Lower lobe of right lung (tissue), 2 donors: Measurements from ENCODE around the gene TRIM52. TPM values are rescaled to one million over a fixed set of nuclear protein-coding genes. Genes with fewer than 3 reads are reported as not detected.
"Not testable (repeated sequence)": the region's sequence is repeated elsewhere in the genome, so short reads cannot be mapped to it uniquely, and the experiment has no call there.

Experiments used
- ATAC-seq, 2 donors: fragments of 200-7000 bp; cut with Tn5 transposase; one replicate each; pipeline ENCODE4 v1.9.1; 2020 to 2022; ENCODE audit warnings: mild to moderate bottlenecking in 2 of 2, moderate library complexity in 2 of 2
- DNase-seq: peaks from one replicate; pipeline ENCODE4 v3.0.0-alpha.2; 2020
- H3K27ac ChIP-seq: fragments of 200-600 bp; one replicate; pipeline ENCODE4 v1.8.0; 2022
- H3K27me3 ChIP-seq: fragments of 200-600 bp; one replicate; pipeline ENCODE4 v1.8.0; 2022; ENCODE audit warnings: low read depth
- H3K36me3 ChIP-seq: fragments of 200-600 bp; one replicate; pipeline ENCODE4 v1.8.0; 2022; ENCODE audit warnings: mild to moderate bottlenecking
- H3K4me1 ChIP-seq: fragments of 200-600 bp; one replicate; pipeline ENCODE4 v1.8.0; 2022
- H3K4me3 ChIP-seq: fragments of 200-600 bp; one replicate; pipeline ENCODE4 v1.8.0; 2022; ENCODE audit warnings: mild to moderate bottlenecking
- H3K9me3 ChIP-seq: fragments of 200-600 bp; one replicate; pipeline ENCODE4 v1.8.0; 2022
- intact Hi-C: fragments of 100-400 bp; cut with DNase I; formaldehyde crosslinking; loops from one replicate; pipeline ENCODE4 v1.11.0; 2022
- total RNA-seq: library from RNA; stranded (reverse); fragmentation: NEBNext Ultra II Directional; extraction: Animal tissue kit (Norgen Biotek cat#: 25700); gene quantifications from one replicate; pipeline ENCODE4 v1.2.1, GENCODE V29; 2021
- TF ChIP-seq, protein P1 (sequence below): fragments of 200-600 bp; IDR thresholded peaks from one replicate; pipeline ENCODE4 v1.8.0; 2022; ENCODE audit warnings: antibody characterized with exemption, mild to moderate bottlenecking
- donor health status: DM: no; HTN: yes; CAD: no; lungs with severe emphysema.

The TRIM52 gene
- total RNA-seq, 1 donor from 2014 or later: 20.8 TPM

DNA sequence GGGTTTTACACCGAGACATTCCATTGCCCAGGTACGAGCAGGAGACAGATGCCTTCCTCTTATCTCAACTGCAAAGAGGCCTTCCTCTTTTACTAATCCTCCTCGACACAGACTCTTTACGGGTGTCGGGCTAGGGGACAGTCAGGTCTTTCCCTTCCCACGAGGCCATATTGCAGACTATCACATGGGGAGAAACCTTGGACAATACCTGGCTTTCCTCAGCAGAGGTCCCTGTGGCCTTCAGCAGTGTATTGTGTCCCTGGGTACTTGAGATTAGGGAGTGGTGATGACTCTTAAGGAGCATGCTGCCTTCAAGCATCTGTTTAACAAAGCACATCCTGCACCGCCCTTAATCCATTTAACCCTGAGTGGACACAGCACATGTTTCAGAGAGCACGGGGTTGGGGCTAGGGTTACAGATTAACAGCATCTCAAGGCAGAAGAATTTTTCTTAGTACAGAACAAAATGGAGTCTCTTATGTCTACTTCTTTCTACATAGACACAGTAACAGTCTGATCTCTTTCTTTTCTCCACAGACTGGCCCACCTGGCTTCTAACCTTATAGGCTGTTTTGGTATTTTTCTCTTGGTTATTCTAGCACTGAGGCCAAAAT is 6.5 kb upstream of the TRIM52 start:
- DNase-seq, H3K4me3 ChIP-seq, ATAC-seq, H3K4me1 ChIP-seq, H3K27ac ChIP-seq, intact Hi-C loops, H3K27me3 ChIP-seq, H3K9me3 ChIP-seq: not testable (repeated sequence)
- TF ChIP-seq, protein P1, sequence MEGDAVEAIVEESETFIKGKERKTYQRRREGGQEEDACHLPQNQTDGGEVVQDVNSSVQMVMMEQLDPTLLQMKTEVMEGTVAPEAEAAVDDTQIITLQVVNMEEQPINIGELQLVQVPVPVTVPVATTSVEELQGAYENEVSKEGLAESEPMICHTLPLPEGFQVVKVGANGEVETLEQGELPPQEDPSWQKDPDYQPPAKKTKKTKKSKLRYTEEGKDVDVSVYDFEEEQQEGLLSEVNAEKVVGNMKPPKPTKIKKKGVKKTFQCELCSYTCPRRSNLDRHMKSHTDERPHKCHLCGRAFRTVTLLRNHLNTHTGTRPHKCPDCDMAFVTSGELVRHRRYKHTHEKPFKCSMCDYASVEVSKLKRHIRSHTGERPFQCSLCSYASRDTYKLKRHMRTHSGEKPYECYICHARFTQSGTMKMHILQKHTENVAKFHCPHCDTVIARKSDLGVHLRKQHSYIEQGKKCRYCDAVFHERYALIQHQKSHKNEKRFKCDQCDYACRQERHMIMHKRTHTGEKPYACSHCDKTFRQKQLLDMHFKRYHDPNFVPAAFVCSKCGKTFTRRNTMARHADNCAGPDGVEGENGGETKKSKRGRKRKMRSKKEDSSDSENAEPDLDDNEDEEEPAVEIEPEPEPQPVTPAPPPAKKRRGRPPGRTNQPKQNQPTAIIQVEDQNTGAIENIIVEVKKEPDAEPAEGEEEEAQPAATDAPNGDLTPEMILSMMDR: peak; percentile 7
- H3K36me3 ChIP-seq: peaks cover 13% of the 10 kb centered on the region

DNA sequence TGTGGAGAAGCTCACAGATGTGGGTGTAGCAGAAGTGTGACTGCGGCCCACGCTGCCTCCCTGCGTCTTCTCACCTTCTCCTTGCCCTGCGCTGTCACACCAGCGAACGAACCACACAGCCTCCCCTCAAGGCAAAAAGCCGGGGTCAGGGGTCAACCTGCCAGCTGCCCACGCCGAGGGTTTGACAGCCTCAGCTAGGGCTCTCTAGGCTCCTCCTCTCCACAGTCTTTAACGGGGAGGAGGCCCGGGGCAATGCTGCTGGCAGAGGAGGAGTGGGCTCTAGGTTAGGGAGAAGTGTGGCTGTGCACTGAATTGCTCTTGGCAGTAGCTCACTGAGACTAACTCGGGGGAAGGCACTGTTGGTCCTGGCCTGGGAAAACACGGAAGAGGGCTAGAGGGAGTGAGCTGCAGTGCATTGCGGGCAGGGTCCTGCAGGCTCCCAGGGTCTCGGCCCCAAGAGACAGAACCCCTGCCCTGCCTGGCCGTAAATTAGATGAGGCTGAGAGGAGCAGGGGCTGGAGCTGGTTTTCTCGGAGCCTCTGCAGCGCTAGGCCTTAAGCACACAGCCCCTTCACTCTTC is 4.2 kb upstream of the TRIM52 start:
- DNase-seq: no peak
- Histone ChIP-seq H3K36me3 (peaks cover 13% of the 10 kb centered on the region), H3K27me3 (no peaks in the 10 kb centered on the region), H3K4me3 (no peak overlapping the region), H3K9me3 (no peaks in the 10 kb centered on the region), H3K4me1 (peaks cover 11% of the 10 kb centered on the region), H3K27ac (no peak overlapping the region)
- intact Hi-C loops: no loop called here
- ATAC-seq: no peak
- TF ChIP-seq, protein P1: no peak

DNA sequence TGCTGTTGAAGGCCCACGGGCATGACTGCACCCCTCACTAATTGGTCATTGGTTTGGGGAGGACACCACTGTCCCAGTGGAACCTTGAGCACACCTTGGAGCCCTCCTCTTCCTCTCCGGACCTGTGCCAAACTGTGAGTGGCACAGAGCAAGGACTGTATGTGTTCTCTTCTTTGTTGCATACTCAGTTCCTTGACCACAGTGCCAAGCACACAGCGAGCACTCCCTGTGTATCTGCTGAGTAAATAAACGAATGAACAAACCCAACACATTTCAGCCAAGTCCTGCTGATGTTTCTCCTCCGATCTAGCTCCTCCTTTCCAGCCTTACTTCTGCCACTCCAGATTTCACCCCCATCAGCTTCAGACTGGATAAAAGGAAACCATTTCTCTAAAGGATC is 2.7 kb upstream of the TRIM52 start:
- no peak for ATAC-seq
- Histone ChIP-seq H3K36me3 (peaks cover 13% of the 10 kb centered on the region), H3K4me1 (peaks cover 27% of the 10 kb centered on the region), H3K9me3 (no peaks in the 10 kb centered on the region), H3K27ac (no peak overlapping the region), H3K4me3 (no peak overlapping the region), H3K27me3 (no peaks in the 10 kb centered on the region)
- TF ChIP-seq, protein P1: no peak
- intact Hi-C loops: no loop called here
- DNase-seq: no peak

DNA sequence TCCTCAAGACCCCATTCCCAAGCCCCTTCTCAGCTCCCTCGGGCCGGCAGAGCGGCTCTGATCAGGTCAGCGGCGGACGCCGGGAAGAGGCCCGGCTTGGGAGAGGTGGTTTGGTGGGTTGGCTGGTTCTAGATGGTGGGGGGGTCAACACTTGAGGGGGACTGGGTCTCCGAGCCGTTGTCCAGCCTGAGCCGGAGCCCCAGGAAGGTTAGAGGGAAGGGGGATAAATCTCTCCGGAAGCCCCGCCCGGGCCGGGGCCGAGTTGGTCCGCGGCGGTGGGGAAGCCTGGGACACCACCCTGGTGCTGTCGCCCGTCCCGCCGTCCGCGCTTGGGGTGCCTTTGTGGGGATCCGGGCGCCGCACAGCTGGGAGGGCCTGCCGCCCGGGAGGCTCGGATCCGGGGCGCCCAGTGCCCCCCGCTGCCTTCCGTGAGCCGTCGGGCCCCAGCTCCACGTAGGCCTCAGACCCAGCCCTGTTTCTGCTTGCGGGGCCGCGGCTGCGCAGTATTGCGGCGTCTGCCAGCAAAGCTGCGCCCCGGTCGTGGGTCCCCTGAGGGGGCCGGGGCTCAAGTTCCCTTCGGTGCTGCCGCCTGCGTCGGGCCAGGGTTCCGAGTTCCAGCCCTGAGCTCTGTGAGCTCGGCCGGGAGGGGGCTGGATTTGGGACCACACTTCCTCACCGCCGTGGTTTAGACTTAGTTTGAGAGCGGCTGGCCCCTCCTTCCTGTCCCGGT is 542 bp upstream of the TRIM52 start:
- Histone ChIP-seq H3K9me3 (no peaks in the 10 kb centered on the region), H3K36me3 (peaks cover 17% of the 10 kb centered on the region), H3K27me3 (no peaks in the 10 kb centered on the region), H3K4me1 (peaks cover 48% of the 10 kb centered on the region), H3K27ac (peak overlapping the region; percentile 99), H3K4me3 (peak overlapping the region; percentile 86)
- TF ChIP-seq, protein P1: no peak
- DNase-seq (peak; percentile 85), ATAC-seq (peak; percentile 83 to 87)
- intact Hi-C loops: no loop called here

DNA sequence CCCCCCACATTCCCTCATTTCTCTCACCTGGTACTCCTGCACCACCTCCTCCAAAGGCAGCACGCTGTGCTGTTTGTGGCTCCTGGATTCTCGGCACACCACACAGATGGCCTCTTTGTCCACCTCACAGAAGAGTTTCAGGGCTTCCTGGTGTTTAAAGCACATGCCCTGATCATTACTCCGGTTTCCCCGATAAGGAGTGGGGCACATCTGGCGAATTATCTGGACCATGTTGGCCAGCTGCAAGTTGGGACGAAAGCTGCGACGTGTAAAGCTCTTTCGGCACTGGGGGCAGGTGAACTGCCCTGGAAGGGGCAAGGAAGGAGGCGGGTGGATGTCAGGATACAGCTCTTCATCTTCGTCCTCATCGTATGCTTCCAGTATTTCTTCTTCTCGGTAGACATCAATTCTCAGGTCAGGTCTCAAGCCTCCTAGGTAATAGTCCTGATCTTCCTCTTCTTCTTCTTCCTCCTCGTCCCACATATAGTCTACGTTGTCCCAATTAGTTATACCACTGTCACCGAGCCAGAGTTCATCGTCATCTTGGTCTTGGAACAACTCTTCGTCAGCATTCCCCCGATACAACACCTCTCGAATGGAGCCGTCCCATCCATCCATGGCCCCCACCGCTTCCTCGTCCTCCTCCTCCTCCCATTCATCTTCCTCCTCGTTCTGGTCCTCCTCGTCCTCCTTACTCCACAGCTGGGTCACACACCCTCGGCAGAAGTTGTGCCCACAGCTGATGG is 796 bp downstream of the TRIM52 start:
- Histone ChIP-seq H3K36me3 (peaks cover 22% of the 10 kb centered on the region), H3K9me3 (no peaks in the 10 kb centered on the region), H3K27ac (peak overlapping the region; percentile 99), H3K4me3 (peak overlapping the region; percentile 86), H3K4me1 (peaks cover 59% of the 10 kb centered on the region), H3K27me3 (no peaks in the 10 kb centered on the region)
- intact Hi-C loops: no loop called here
- TF ChIP-seq, protein P1: no peak
- DNase-seq: no peak
- no peak for ATAC-seq
